ENCODE data around the gene IGFBP5.
A peak's percentile ranks its signal among the peaks of the same experiment; 100 is the strongest.

The IGFBP5 gene

GRCh38 chr2:216698293-216698692, 2.9 kb upstream of the IGFBP5 start:
- no peak for DNase-seq (ENCODE audit: low read depth)
- in situ Hi-C loops (cut with HindIII; ENCODE audit: low sequenced_read_pairs), result loop anchor here (5.0 kb wide), 2 partner anchors 464 to 814 kb away; no protein-coding TSS in a partner anchor

DNA sequence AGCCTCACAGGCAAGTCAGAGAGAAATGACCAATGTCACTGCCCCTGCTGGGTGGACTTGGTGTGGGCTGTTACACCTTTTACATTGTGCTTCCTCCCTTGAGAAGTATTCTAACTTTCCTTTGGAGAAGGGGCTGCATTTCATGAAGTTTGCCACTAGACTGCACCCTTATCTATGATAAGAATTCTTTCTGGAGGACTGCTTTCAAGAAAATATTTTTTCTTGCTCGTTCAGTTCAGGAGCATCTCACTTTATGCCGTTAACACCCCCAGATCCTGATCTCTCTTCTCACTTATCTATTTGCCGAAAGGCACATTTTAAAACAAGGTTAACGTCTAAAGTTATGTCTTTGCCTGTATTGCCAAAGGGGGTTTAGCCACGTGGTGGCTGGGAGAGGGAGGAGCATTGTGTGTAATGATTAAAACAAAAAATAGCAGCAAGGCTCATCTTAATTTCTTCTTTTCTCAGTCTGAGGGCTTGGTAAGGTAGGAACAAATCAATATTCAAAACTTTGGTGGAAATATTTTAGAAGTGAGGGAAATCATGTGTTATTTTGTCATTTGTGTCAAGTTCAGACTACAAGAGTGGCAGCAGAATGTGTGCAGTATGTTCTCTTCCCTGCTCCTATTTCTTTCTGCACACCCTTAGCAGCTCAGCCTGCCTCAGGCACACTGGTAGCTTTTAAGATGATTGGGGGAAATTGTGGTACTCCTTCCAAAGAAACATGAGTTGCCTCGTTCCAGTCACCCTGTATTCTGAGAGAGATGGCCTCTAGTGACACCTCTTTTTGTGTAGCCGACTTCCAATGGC, 1.6 kb upstream of the IGFBP5 start:
- no peak for DNase-seq (ENCODE audit: low read depth)
- no peak overlapping the region for H3K4me3 ChIP-seq (ENCODE audit: low read depth, low read length)
- in situ Hi-C loops (cut with HindIII; ENCODE audit: low sequenced_read_pairs), result loop anchor here (5.0 kb wide), 2 partner anchors 465 to 815 kb away; no protein-coding TSS in a partner anchor
- TF ChIP-seq CTCF (IDR thresholded peaks at IDR 0.05; ENCODE audit: low read depth, low read length, missing control alignments), result peak; percentile 84

More at GRCh38 chr2:216698293-216698692, 2.9 kb upstream of the IGFBP5 start:
- no peak overlapping the region for H3K4me3 ChIP-seq (ENCODE audit: low read depth, low read length)
- no peak for TF ChIP-seq CTCF (IDR thresholded peaks at IDR 0.05; ENCODE audit: low read depth, low read length, missing control alignments)

- DNase-seq (ENCODE audit: low read depth), result no peak
- no peak overlapping the region for H3K4me3 ChIP-seq (ENCODE audit: low read depth, low read length)
- no peak for TF ChIP-seq CTCF (IDR thresholded peaks at IDR 0.05; ENCODE audit: low read depth, low read length, missing control alignments)
- in situ Hi-C loops (cut with HindIII; ENCODE audit: low sequenced_read_pairs), result loop anchor here (5.0 kb wide), 2 partner anchors 466 to 816 kb away; no protein-coding TSS in a partner anchor
These were observed 972 bp upstream of the IGFBP5 start for GRCh38 chr2:216696321-216696720.

GRCh38 chr2:216694826-216695217, 527 bp downstream of the IGFBP5 start:
- peak overlapping the region; percentile 70 for H3K4me3 ChIP-seq (ENCODE audit: low read depth, low read length)
- in situ Hi-C loops (cut with HindIII; ENCODE audit: low sequenced_read_pairs), result loop anchor here (5.0 kb wide), 2 partner anchors 467 to 817 kb away; no protein-coding TSS in a partner anchor
- no peak for TF ChIP-seq CTCF (IDR thresholded peaks at IDR 0.05; ENCODE audit: low read depth, low read length, missing control alignments)

GRCh38 chr2:216694082-216694825, 1.1 kb downstream of the IGFBP5 start:
- DNase-seq (ENCODE audit: low read depth), result no peak
- TF ChIP-seq CTCF (IDR thresholded peaks at IDR 0.05; ENCODE audit: low read depth, low read length, missing control alignments), result no peak
- in situ Hi-C loops (cut with HindIII; ENCODE audit: low sequenced_read_pairs), result no loop called here
- H3K4me3 ChIP-seq (ENCODE audit: low read depth, low read length), result peak overlapping the region; percentile 70

More at GRCh38 chr2:216694826-216695217, 527 bp downstream of the IGFBP5 start:
- no peak for DNase-seq (ENCODE audit: low read depth)

- H3K4me3 ChIP-seq (ENCODE audit: low read depth, low read length), result peak overlapping the region; percentile 70
- no peak for TF ChIP-seq CTCF (IDR thresholded peaks at IDR 0.05; ENCODE audit: low read depth, low read length, missing control alignments)
- in situ Hi-C loops (cut with HindIII; ENCODE audit: low sequenced_read_pairs), result no loop called here
These were observed 1.8 kb downstream of the IGFBP5 start for GRCh38 chr2:216693414-216694080.

More at GRCh38 chr2:216693414-216694080, 1.8 kb downstream of the IGFBP5 start:
- no peak for DNase-seq (ENCODE audit: low read depth)
